MCF 10A (cell line): ENCODE results near the gene METTL16. TPM values are rescaled to one million over a fixed set of nuclear protein-coding genes. Genes with fewer than 3 reads are reported as not detected.

ENCODE experiments used
- BruUV-seq: library from RNA; stranded (reverse); fragments of 400-500 nt; replicated peaks from 2 replicates; lab custom pipeline; 2021; lab: Mats Ljungman, UMichigan
- CTCF ChIA-PET: fragments of 300-600 bp; sonication (Branson Sonifier 250); formaldehyde crosslinking; extraction: SDS; loops from one replicate; lab custom pipeline; 2021; ENCODE audit warnings: antibody characterized with exemption, inconsistent platforms; lab: Yijun Ruan, JAX
- POLR2A ChIA-PET: fragments of 300-600, 350-650 bp; sonication (Branson Sonifier 250); formaldehyde crosslinking; extraction: SDS; loops from one replicate; lab custom pipeline; 2020; ENCODE audit warnings: antibody characterized with exemption, inconsistent platforms; lab: Yijun Ruan, JAX
- DNase-seq: peaks from one replicate; pipeline ENCODE4 v3.0.0-alpha.2; 2018; ENCODE audit not compliant: unreplicated experiment
- H3K27ac Mint-ChIP-seq: one replicate; pipeline ENCODE4 v1.8.0; 2022; ENCODE audit warnings: mild to moderate bottlenecking, low read depth, mixed read lengths; ENCODE audit not compliant: unreplicated experiment
- H3K27me3 Mint-ChIP-seq: one replicate; pipeline ENCODE4 v1.8.0; 2022; ENCODE audit warnings: mixed read lengths; ENCODE audit not compliant: insufficient read depth, unreplicated experiment
- H3K36me3 Mint-ChIP-seq: one replicate; pipeline ENCODE4 v1.8.0; 2022; ENCODE audit warnings: mild to moderate bottlenecking, moderate library complexity, mixed read lengths; ENCODE audit not compliant: insufficient read depth, unreplicated experiment
- H3K4me1 Mint-ChIP-seq: one replicate; pipeline ENCODE4 v1.8.0; 2022; ENCODE audit warnings: mixed read lengths; ENCODE audit not compliant: insufficient read depth, unreplicated experiment
- H3K4me3 Mint-ChIP-seq: one replicate; pipeline ENCODE4 v1.8.0; 2022; ENCODE audit warnings: mild to moderate bottlenecking, moderate library complexity, mixed read lengths; ENCODE audit not compliant: unreplicated experiment
- H3K9me3 Mint-ChIP-seq: one replicate; pipeline ENCODE4 v1.8.0; 2022; ENCODE audit warnings: mixed read lengths; ENCODE audit not compliant: unreplicated experiment
- intact Hi-C: fragments of 100-400 bp; cut with micrococcal nuclease; formaldehyde crosslinking; loops from 2 replicates; pipeline ENCODE4 v1.14.1; 2022
- total RNA-seq: library from RNA; stranded (reverse); gene quantifications from 2 replicates; pipeline ENCODE4 v1.2.3, GENCODE V29; 2022
- TF ChIP-seq, protein P1 (sequence below): fragments of 200-600 bp; IDR thresholded peaks from one replicate; pipeline ENCODE4 v1.8.0; 2022; ENCODE audit warnings: antibody characterized with exemption, mild to moderate bottlenecking; ENCODE audit not compliant: unreplicated experiment

METTL16 gene
- total RNA-seq, 1 experiment from 2014 or later, result 41.4 TPM

- no peak overlapping the region for H3K27ac Mint-ChIP-seq
- no peaks in the 10 kb centered on the region for H3K27me3 Mint-ChIP-seq
- BruUV-seq, result no TSS peak
- H3K36me3 Mint-ChIP-seq, result peaks cover 45% of the 10 kb centered on the region
- intact Hi-C loops, result no loop called here
- H3K4me3 Mint-ChIP-seq, result no peak overlapping the region
- TF ChIP-seq, protein P1, sequence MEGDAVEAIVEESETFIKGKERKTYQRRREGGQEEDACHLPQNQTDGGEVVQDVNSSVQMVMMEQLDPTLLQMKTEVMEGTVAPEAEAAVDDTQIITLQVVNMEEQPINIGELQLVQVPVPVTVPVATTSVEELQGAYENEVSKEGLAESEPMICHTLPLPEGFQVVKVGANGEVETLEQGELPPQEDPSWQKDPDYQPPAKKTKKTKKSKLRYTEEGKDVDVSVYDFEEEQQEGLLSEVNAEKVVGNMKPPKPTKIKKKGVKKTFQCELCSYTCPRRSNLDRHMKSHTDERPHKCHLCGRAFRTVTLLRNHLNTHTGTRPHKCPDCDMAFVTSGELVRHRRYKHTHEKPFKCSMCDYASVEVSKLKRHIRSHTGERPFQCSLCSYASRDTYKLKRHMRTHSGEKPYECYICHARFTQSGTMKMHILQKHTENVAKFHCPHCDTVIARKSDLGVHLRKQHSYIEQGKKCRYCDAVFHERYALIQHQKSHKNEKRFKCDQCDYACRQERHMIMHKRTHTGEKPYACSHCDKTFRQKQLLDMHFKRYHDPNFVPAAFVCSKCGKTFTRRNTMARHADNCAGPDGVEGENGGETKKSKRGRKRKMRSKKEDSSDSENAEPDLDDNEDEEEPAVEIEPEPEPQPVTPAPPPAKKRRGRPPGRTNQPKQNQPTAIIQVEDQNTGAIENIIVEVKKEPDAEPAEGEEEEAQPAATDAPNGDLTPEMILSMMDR, result no peak
- H3K9me3 Mint-ChIP-seq, result no peaks in the 10 kb centered on the region
- no peak for DNase-seq
- ChIA-PET POLR2A (interaction anchor here (0.6 kb wide), 1 partner anchor 10 kb away, joined by 3 read pairs; no protein-coding TSS in a partner anchor), CTCF (no interaction called here)
- peaks cover 5% of the 10 kb centered on the region for H3K4me1 Mint-ChIP-seq
These were observed 33.2 kb downstream of the METTL16 start for GRCh38 chr17:2478458-2478857.

DNA sequence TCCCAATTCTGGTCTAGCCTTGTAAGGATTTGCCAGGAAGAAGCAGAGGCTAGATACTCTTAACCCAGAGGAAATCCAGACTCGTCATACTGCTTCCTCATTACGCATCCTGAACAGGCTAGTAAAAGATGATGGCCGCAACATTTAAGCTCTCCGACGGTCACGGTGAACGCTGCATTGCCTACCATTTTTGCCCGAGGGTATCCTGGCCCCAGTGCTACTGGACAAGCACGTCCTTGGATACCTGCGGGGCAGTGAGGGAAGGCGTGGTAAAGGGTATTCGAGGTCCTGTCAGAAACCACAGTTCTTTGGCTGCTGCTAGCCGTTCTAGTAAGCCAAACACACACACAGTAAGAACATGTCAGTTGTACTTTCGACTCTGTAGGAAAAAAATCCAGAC is 36.6 kb downstream of the METTL16 start:
- H3K36me3 Mint-ChIP-seq, result peaks cover 61% of the 10 kb centered on the region
- BruUV-seq, result no TSS peak

DNA sequence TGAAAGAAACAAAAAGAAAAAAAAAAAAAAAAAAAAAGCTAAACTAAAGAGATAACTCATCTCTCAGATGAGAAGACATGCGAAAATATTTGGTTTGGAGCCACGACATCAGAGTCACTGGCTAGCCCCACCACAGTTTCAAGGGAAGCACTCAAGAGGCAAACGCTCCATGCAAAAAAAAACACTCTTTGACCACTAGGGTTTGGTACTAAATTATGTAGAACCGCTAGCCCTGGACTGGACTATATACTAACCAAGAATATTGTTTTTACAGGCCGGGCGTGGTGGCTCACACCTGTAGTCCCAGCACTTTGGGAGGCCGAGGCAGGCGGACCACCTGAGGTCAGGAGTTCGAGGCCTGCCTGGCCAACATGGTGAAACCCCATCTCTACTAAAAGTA is 37.3 kb downstream of the METTL16 start:
- POLR2A ChIA-PET, result no interaction called here
- no TSS peak for BruUV-seq
- H3K36me3 Mint-ChIP-seq, result peaks cover 65% of the 10 kb centered on the region
- CTCF ChIA-PET, result no interaction called here
- H3K4me3 Mint-ChIP-seq, result no peak overlapping the region
- H3K27me3 Mint-ChIP-seq, result no peaks in the 10 kb centered on the region
- TF ChIP-seq, protein P1, result no peak
- H3K27ac Mint-ChIP-seq, result no peak overlapping the region
- H3K4me1 Mint-ChIP-seq, result no peaks in the 10 kb centered on the region
- DNase-seq, result no peak
- H3K9me3 Mint-ChIP-seq, result no peaks in the 10 kb centered on the region
- intact Hi-C loops, result no loop called here

More for the DNA sequence above, 36.6 kb downstream of the METTL16 start:
- Mint-ChIP-seq H3K27me3 (no peaks in the 10 kb centered on the region), H3K4me3 (no peak overlapping the region), H3K9me3 (no peaks in the 10 kb centered on the region), H3K27ac (no peak overlapping the region), H3K4me1 (no peaks in the 10 kb centered on the region)
- DNase-seq, result no peak
- ChIA-PET CTCF (no interaction called here), POLR2A (interaction anchor here (0.5 kb wide), 1 partner anchor 36 kb away, joined by 5 read pairs; no protein-coding TSS in a partner anchor)
- intact Hi-C loops, result no loop called here
- TF ChIP-seq, protein P1, result no peak

- CTCF ChIA-PET, result no interaction called here
- Mint-ChIP-seq H3K27me3 (no peaks in the 10 kb centered on the region), H3K4me1 (no peaks in the 10 kb centered on the region), H3K27ac (no peak overlapping the region), H3K36me3 (peaks cover 78% of the 10 kb centered on the region), H3K9me3 (no peaks in the 10 kb centered on the region), H3K4me3 (no peak overlapping the region)
- BruUV-seq, result no TSS peak
- intact Hi-C loops, result no loop called here
- POLR2A ChIA-PET, result interaction anchor here (0.7 kb wide), 1 partner anchor 10 kb away, joined by 3 read pairs; no protein-coding TSS in a partner anchor
- DNase-seq, result no peak
- TF ChIP-seq, protein P1, result no peak
These were observed 43.4 kb downstream of the METTL16 start for GRCh38 chr17:2468270-2468669.
